ENCODE results near the gene HNF4A. TPM values are rescaled to one million over a fixed set of nuclear protein-coding genes. Genes with fewer than 3 reads are reported as not detected.

HNF4A gene
- total and polyA plus RNA-seq, 2 donors (not counting 1 experiment from before 2014, with no cell fraction given): not detected

DNA sequence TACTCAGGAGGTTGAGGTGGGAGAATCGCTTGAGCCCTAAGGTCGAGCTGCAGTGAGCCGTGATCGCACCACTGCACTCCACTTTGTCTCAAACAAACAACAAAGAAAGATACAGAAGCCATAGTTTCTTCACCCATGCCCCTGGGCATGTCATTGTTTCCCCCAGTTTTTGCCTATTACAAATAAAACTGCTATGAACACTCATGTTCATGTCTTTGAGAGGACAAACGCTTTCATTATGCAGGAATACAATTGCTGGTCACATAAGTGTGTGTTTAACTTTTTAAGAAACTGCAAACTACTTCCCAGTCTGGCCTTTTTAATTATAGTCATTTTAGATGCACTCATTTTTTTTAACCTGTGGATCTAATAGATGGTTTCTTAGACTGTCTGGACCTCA lies 108.0 kb downstream of the HNF4A start:
- Mint-ChIP-seq H3K4me3 (no peak overlapping the region), H3K4me1 (no peaks in the 10 kb centered on the region), H3K27ac (no peak overlapping the region), H3K9me3 (ENCODE audit: insufficient read depth) (no peaks in the 10 kb centered on the region), H3K27me3 (peaks cover 8% of the 10 kb centered on the region)
- no peak overlapping the region for H2AFZ ChIP-seq (ENCODE audit: insufficient read depth, low read depth, low read length, poor library complexity, severe bottlenecking)
- H3K27me3 ChIP-seq (replicated peaks in 1 of 4; ENCODE audit: control extremely low read depth in 1 of 4, control insufficient read depth in 3 of 4, insufficient read depth in 4 of 4, low read length in 3 of 4): no peaks in the 10 kb centered on the region
- ATAC-seq (ENCODE audit: low read depth) (no peak), DNase-seq (no peak)
- H3K4me1 ChIP-seq (ENCODE audit: control insufficient read depth in 2 of 2, insufficient read depth in 2 of 2, low read length in 2 of 2): no peaks in the 10 kb centered on the region
- H4K20me1 ChIP-seq (ENCODE audit: control insufficient read depth, insufficient read depth, low read length, poor library complexity, severe bottlenecking): no peaks in the 10 kb centered on the region
- 93% methylated on average over 3 of the region's 5 CpGs for WGBS (ENCODE audit: insufficient coverage)
- no peak overlapping the region for H3K27ac ChIP-seq (ENCODE audit: low read length in 2 of 2)
- TF ChIP-seq, protein P1, sequence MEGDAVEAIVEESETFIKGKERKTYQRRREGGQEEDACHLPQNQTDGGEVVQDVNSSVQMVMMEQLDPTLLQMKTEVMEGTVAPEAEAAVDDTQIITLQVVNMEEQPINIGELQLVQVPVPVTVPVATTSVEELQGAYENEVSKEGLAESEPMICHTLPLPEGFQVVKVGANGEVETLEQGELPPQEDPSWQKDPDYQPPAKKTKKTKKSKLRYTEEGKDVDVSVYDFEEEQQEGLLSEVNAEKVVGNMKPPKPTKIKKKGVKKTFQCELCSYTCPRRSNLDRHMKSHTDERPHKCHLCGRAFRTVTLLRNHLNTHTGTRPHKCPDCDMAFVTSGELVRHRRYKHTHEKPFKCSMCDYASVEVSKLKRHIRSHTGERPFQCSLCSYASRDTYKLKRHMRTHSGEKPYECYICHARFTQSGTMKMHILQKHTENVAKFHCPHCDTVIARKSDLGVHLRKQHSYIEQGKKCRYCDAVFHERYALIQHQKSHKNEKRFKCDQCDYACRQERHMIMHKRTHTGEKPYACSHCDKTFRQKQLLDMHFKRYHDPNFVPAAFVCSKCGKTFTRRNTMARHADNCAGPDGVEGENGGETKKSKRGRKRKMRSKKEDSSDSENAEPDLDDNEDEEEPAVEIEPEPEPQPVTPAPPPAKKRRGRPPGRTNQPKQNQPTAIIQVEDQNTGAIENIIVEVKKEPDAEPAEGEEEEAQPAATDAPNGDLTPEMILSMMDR (IDR thresholded peaks at IDR 0.05): no peak
- no peak for TF ChIP-seq EZH2 (IDR thresholded peaks at IDR 0.05; ENCODE audit: borderline replicate concordance, insufficient read depth, low read depth, low read length, poor library complexity, severe bottlenecking)
- no peaks in the 10 kb centered on the region for H3K79me2 ChIP-seq (ENCODE audit: control insufficient read depth, insufficient read depth, low read length)
- POLR2A ChIA-PET: no interaction called here
- no peaks in the 10 kb centered on the region for H3K36me3 ChIP-seq (replicated peaks in 1 of 2; ENCODE audit: control extremely low read depth in 1 of 2, control insufficient read depth in 1 of 2, extremely low read depth in 1 of 2, insufficient read depth in 2 of 2, low read length in 1 of 2)
- H3K4me2 ChIP-seq (replicated peaks; ENCODE audit: low read depth, low read length, poor library complexity, severe bottlenecking): no peak overlapping the region
- intact Hi-C loops (cut with micrococcal nuclease): loop anchor here (5.0 kb wide), 1 partner anchor 246 kb away; no protein-coding TSS in a partner anchor
- no peak overlapping the region for H3K4me3 ChIP-seq (ENCODE audit: control extremely low read depth in 1 of 5, extremely low read depth in 1 of 5, insufficient read depth in 1 of 5, low read depth in 2 of 5, low read length in 4 of 5)
- no peaks in the 10 kb centered on the region for H3K9me3 ChIP-seq (ENCODE audit: control extremely low read depth in 1 of 3, control insufficient read depth in 2 of 3, insufficient read depth in 1 of 3, low read length in 2 of 3)
- no peak overlapping the region for H3K9ac ChIP-seq (ENCODE audit: low read length)
- CTCF ChIA-PET: no interaction called here

DNA sequence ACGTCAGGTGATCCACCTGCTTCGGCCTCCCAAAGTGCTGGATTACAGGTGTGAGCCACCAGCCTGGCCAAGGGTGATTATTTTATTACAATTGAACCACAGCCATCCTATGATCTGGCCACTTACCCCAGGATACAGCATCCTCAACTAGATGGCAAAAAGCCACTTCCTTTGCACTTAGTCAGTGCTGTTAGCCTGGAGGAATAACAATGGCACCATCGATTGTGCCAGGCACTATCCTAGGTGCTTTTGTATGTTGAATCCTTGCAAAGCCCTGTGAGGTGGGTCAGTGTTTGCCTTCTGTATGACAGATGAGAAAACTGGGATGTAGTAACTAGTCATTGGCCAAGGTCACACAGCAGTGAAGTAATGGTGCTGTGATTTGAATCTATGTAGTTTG lies 109.0 kb downstream of the HNF4A start:
- H2AFZ ChIP-seq (ENCODE audit: insufficient read depth, low read depth, low read length, poor library complexity, severe bottlenecking): no peak overlapping the region
- no peak overlapping the region for H3K4me3 ChIP-seq (ENCODE audit: control extremely low read depth in 1 of 5, extremely low read depth in 1 of 5, insufficient read depth in 1 of 5, low read depth in 2 of 5, low read length in 4 of 5)
- intact Hi-C loops (cut with micrococcal nuclease): loop anchor here (5.0 kb wide), 1 partner anchor 247 kb away; no protein-coding TSS in a partner anchor
- H3K9me3 Mint-ChIP-seq (ENCODE audit: insufficient read depth): no peaks in the 10 kb centered on the region
- no peaks in the 10 kb centered on the region for H4K20me1 ChIP-seq (ENCODE audit: control insufficient read depth, insufficient read depth, low read length, poor library complexity, severe bottlenecking)
- DNase-seq: no peak
- ATAC-seq (ENCODE audit: low read depth): no peak
- peaks cover 8% of the 10 kb centered on the region for H3K27me3 Mint-ChIP-seq
- H3K27me3 ChIP-seq (replicated peaks in 1 of 4; ENCODE audit: control extremely low read depth in 1 of 4, control insufficient read depth in 3 of 4, insufficient read depth in 4 of 4, low read length in 3 of 4): no peaks in the 10 kb centered on the region
- no peak for TF ChIP-seq EZH2 (IDR thresholded peaks at IDR 0.05; ENCODE audit: borderline replicate concordance, insufficient read depth, low read depth, low read length, poor library complexity, severe bottlenecking)
- TF ChIP-seq, protein P1 (IDR thresholded peaks at IDR 0.05): no peak
- H3K79me2 ChIP-seq (ENCODE audit: control insufficient read depth, insufficient read depth, low read length): no peaks in the 10 kb centered on the region
- no peak overlapping the region for H3K4me3 Mint-ChIP-seq
- WGBS (ENCODE audit: insufficient coverage): 93% methylated on average over 2 of the region's 3 CpGs
- H3K36me3 ChIP-seq (replicated peaks in 1 of 2; ENCODE audit: control extremely low read depth in 1 of 2, control insufficient read depth in 1 of 2, extremely low read depth in 1 of 2, insufficient read depth in 2 of 2, low read length in 1 of 2): no peaks in the 10 kb centered on the region
- H3K27ac ChIP-seq (ENCODE audit: low read length in 2 of 2): no peak overlapping the region
- H3K4me1 Mint-ChIP-seq: no peaks in the 10 kb centered on the region
- H3K4me2 ChIP-seq (replicated peaks; ENCODE audit: low read depth, low read length, poor library complexity, severe bottlenecking): no peak overlapping the region
- no peaks in the 10 kb centered on the region for H3K4me1 ChIP-seq (ENCODE audit: control insufficient read depth in 2 of 2, insufficient read depth in 2 of 2, low read length in 2 of 2)
- POLR2A ChIA-PET: no interaction called here
- H3K27ac Mint-ChIP-seq: no peak overlapping the region
- H3K9me3 ChIP-seq (ENCODE audit: control extremely low read depth in 1 of 3, control insufficient read depth in 2 of 3, insufficient read depth in 1 of 3, low read length in 2 of 3): no peaks in the 10 kb centered on the region
- no peak overlapping the region for H3K9ac ChIP-seq (ENCODE audit: low read length)
- CTCF ChIA-PET: no interaction called here

All from B cell (primary cell).